GM12878 (cell line): ENCODE measurements around the gene RCN1.

Experiments
- BACH1 ChIP-seq: fragments of 450-650 bp; IDR thresholded peaks from 2 replicates; pipeline ENCODE4 v1.6.1; 2017; ENCODE audit warnings: mild to moderate bottlenecking, borderline replicate concordance
- CHD1 ChIP-seq: IDR thresholded peaks from 2 replicates; pipeline ENCODE4 v1.6.1; 2012; ENCODE audit warnings: low read depth, low read length, improper control_type of control experiment
- CTCF ChIP-seq, 3 experiments: IDR thresholded peaks in 2 of 3; conservative IDR thresholded peaks in 1 of 3; 2 replicates each; pipeline ENCODE4 v1.5.1; 2011; ENCODE audit warnings: low read depth in 3 of 3, low read length in 3 of 3, mild to moderate bottlenecking in 3 of 3, control low read depth in 2 of 3, moderate library complexity in 2 of 3, inconsistent platforms in 1 of 3, mixed read lengths in 1 of 3; ENCODE audit not compliant: control insufficient read depth in 2 of 3, insufficient read depth in 1 of 3; ENCODE audit errors: extremely low read depth in 1 of 3
- ESRRA ChIP-seq: IDR thresholded peaks from 2 replicates; pipeline ENCODE4 v1.6.1; 2012; ENCODE audit warnings: mild to moderate bottlenecking, low read length, improper control_type of control experiment
- IKZF2 ChIP-seq, 2 experiments: fragments of 450-650 bp; IDR thresholded peaks; 2 replicates each; pipeline ENCODE4 v1.6.1; 2017; ENCODE audit warnings: mild to moderate bottlenecking in 2 of 2, moderate library complexity in 2 of 2
- NR2C2 ChIP-seq: IDR thresholded peaks from 2 replicates; pipeline ENCODE4 v1.6.1; 2011; ENCODE audit warnings: borderline replicate concordance, low read depth; ENCODE audit not compliant: control insufficient read depth, insufficient read length
- POLR2A ChIP-seq: IDR thresholded peaks from 2 replicates; pipeline ENCODE4 v1.6.1; 2011; ENCODE audit warnings: low read depth, mild to moderate bottlenecking, low read length
- POLR2AphosphoS5 ChIP-seq: IDR thresholded peaks from 2 replicates; pipeline ENCODE4 v1.6.1; 2011; ENCODE audit warnings: mild to moderate bottlenecking, low read length, inconsistent platforms
- RAD51 ChIP-seq: fragments of 450-650 bp; IDR thresholded peaks from 2 replicates; pipeline ENCODE4 v1.6.1; 2016; ENCODE audit warnings: moderate library complexity, mild to moderate bottlenecking, inconsistent platforms
- SMC3 ChIP-seq: IDR thresholded peaks from 2 replicates; pipeline ENCODE4 v1.6.1; 2011; ENCODE audit warnings: low read length, improper control_type of control experiment, borderline replicate concordance
- SREBF1 ChIP-seq: IDR thresholded peaks from 2 replicates; pipeline ENCODE4 v1.6.1; 2012; ENCODE audit warnings: mild to moderate bottlenecking, low read length
- SRF ChIP-seq, 2 experiments: IDR thresholded peaks; 2 replicates each; pipeline ENCODE4 v1.6.1; 2011; ENCODE audit warnings: low read depth in 2 of 2, low read length in 2 of 2, mild to moderate bottlenecking in 1 of 2, moderate library complexity in 1 of 2
- USF2 ChIP-seq: IDR thresholded peaks from 2 replicates; pipeline ENCODE4 v1.6.1; 2011; ENCODE audit warnings: low read depth, low read length, improper control_type of control experiment, borderline replicate concordance
- ZNF24 ChIP-seq: fragments of 450-650 bp; IDR thresholded peaks from 2 replicates; pipeline ENCODE4 v1.6.1; 2017; ENCODE audit warnings: antibody characterized with exemption, mild to moderate bottlenecking

- TF ChIP-seq CTCF (IDR thresholded peaks at IDR 0.05 in 2 of 3, conservative IDR thresholded peaks at IDR 0.05 in 1 of 3; ENCODE audit: control insufficient read depth in 2 of 3, extremely low read depth in 1 of 3, insufficient read depth in 1 of 3, low read depth in 3 of 3, low read length in 3 of 3) (no peak), ZNF24 (no peak), POLR2A (no peak), RAD51 (no peak), CHD1 (no peak), SREBF1 (no peak), POLR2AphosphoS5 (no peak), BACH1 (no peak), SRF (IDR thresholded peaks at IDR 0.05; ENCODE audit: low read depth in 2 of 2, low read length in 2 of 2) (no peak), ESRRA (no peak), NR2C2 (no peak), IKZF2 (IDR thresholded peaks at IDR 0.05) (no peak), SMC3 (no peak), USF2 (no peak)
These were observed 19.9 kb downstream of the RCN1 start for GRCh38 chr11:32110795-32111194.
